ENCODE data around the gene MANSC1. TPM values are rescaled to one million over a fixed set of nuclear protein-coding genes. Genes with fewer than 3 reads are reported as not detected.
A peak's percentile ranks its signal among the peaks of the same experiment; 100 is the strongest.

The MANSC1 gene
- total and polyA plus RNA-seq, 2 of the 13 experiments (the other 11 are each of a cell fraction or from before 2014, with no cell fraction given), result 1.9 to 4.2 TPM

DNA sequence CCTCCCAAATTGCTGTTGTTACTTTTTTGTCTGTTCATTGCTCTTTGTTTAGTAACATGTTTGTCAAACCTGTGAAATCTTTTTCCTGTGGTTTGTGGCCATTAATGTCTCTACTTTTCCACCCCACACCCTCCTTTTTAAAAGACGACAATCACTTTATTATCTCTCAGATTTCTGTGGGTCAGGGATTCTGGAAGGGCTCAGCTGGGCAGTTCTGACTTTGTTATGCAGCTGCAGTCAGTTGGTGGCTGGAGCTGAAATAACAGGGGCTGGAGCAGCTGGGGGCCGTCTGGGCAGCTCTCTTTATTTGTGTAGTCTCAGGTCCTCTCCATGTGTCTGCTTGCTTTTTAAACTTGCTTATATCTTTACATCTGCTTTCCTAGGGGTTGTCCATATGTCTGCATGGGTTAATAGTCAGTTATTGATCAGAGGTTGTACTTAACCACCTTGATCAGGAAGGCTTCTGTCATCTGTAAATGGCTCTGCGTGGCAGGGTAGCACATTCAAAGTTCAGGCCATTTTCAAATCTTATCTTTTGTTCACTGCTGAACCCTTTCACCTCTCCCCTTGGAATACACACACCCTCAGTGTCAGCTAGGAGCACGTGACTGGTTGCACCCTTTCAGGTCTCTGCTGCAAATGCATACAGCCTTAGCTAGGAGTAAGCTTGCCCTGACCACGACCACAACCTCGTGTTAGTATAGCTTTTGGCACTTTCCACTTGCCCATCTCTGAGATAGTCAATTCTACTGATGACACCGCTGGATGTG, 34.7 kb upstream of the MANSC1 start (continued):
- TF ChIP-seq SP4 (CRISPR knock-in tag; IDR thresholded peaks at IDR 0.05) (no peak), MIER3 (CRISPR knock-in tag; IDR thresholded peaks at IDR 0.05; ENCODE audit: borderline replicate concordance) (0 out of 2 replicates have a peak, but pooled peaks have one; percentile 24), ZFP36L1 (CRISPR knock-in tag; IDR thresholded peaks at IDR 0.05) (no peak; the same call in 1 of the 2 replicates), ZMYM3 (CRISPR knock-in tag; IDR thresholded peaks at IDR 0.05) (peak; percentile 85), SMYD3 (CRISPR knock-in tag; IDR thresholded peaks at IDR 0.05) (no peak), ZNF33B (CRISPR knock-in tag; IDR thresholded peaks at IDR 0.05) (no peak)
- TF ChIP-seq, protein P1, sequence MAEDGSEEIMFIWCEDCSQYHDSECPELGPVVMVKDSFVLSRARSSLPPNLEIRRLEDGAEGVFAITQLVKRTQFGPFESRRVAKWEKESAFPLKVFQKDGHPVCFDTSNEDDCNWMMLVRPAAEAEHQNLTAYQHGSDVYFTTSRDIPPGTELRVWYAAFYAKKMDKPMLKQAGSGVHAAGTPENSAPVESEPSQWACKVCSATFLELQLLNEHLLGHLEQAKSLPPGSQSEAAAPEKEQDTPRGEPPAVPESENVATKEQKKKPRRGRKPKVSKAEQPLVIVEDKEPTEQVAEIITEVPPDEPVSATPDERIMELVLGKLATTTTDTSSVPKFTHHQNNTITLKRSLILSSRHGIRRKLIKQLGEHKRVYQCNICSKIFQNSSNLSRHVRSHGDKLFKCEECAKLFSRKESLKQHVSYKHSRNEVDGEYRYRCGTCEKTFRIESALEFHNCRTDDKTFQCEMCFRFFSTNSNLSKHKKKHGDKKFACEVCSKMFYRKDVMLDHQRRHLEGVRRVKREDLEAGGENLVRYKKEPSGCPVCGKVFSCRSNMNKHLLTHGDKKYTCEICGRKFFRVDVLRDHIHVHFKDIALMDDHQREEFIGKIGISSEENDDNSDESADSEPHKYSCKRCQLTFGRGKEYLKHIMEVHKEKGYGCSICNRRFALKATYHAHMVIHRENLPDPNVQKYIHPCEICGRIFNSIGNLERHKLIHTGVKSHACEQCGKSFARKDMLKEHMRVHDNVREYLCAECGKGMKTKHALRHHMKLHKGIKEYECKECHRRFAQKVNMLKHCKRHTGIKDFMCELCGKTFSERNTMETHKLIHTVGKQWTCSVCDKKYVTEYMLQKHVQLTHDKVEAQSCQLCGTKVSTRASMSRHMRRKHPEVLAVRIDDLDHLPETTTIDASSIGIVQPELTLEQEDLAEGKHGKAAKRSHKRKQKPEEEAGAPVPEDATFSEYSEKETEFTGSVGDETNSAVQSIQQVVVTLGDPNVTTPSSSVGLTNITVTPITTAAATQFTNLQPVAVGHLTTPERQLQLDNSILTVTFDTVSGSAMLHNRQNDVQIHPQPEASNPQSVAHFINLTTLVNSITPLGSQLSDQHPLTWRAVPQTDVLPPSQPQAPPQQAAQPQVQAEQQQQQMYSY (CRISPR knock-in tag; IDR thresholded peaks at IDR 0.05), result no peak
- TF ChIP-seq, protein P2, sequence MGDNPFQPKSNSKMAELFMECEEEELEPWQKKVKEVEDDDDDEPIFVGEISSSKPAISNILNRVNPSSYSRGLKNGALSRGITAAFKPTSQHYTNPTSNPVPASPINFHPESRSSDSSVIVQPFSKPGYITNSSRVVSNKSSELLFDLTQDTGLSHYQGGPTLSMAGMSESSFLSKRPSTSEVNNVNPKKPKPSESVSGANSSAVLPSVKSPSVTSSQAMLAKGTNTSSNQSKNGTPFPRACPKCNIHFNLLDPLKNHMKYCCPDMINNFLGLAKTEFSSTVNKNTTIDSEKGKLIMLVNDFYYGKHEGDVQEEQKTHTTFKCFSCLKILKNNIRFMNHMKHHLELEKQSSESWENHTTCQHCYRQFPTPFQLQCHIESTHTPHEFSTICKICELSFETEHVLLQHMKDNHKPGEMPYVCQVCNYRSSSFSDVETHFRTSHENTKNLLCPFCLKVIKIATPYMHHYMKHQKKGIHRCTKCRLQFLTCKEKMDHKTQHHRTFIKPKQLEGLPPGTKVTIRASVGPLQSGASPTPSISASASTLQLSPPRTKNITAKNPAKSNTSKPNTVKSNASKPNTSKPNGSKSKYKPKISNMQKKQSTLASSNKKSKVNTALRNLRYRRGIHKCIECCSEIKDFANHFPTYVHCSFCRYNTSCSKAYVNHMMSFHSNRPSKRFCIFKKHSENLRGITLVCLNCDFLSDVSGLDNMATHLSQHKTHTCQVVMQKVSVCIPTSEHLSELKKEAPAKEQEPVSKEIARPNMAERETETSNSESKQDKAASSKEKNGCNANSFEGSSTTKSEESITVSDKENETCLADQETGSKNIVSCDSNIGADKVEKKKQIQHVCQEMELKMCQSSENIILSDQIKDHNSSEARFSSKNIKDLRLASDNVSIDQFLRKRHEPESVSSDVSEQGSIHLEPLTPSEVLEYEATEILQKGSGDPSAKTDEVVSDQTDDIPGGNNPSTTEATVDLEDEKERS (CRISPR knock-in tag; IDR thresholded peaks at IDR 0.05), result no peak
- TF ChIP-seq, protein P3, sequence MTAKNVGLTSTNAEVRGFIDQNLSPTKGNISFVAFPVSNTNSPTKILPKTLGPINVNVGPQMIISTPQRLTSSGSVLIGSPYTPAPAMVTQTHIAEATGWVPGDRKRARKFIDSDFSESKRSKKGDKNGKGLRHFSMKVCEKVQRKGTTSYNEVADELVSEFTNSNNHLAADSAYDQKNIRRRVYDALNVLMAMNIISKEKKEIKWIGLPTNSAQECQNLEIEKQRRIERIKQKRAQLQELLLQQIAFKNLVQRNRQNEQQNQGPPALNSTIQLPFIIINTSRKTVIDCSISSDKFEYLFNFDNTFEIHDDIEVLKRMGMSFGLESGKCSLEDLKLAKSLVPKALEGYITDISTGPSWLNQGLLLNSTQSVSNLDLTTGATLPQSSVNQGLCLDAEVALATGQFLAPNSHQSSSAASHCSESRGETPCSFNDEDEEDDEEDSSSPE (CRISPR knock-in tag; IDR thresholded peaks at IDR 0.05), result peak; percentile 52; the same call in 1 of the 2 replicates
- TF ChIP-seq, protein P4, sequence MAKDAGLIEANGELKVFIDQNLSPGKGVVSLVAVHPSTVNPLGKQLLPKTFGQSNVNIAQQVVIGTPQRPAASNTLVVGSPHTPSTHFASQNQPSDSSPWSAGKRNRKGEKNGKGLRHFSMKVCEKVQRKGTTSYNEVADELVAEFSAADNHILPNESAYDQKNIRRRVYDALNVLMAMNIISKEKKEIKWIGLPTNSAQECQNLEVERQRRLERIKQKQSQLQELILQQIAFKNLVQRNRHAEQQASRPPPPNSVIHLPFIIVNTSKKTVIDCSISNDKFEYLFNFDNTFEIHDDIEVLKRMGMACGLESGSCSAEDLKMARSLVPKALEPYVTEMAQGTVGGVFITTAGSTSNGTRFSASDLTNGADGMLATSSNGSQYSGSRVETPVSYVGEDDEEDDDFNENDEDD (CRISPR knock-in tag; IDR thresholded peaks at IDR 0.05; ENCODE audit: borderline replicate concordance), result peak; percentile 79; the same call in 1 of the 2 replicates
- TF ChIP-seq, protein P5, sequence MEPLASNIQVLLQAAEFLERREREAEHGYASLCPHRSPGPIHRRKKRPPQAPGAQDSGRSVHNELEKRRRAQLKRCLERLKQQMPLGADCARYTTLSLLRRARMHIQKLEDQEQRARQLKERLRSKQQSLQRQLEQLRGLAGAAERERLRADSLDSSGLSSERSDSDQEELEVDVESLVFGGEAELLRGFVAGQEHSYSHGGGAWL (CRISPR knock-in tag; IDR thresholded peaks at IDR 0.05), result no peak
- TF ChIP-seq, protein P6, sequence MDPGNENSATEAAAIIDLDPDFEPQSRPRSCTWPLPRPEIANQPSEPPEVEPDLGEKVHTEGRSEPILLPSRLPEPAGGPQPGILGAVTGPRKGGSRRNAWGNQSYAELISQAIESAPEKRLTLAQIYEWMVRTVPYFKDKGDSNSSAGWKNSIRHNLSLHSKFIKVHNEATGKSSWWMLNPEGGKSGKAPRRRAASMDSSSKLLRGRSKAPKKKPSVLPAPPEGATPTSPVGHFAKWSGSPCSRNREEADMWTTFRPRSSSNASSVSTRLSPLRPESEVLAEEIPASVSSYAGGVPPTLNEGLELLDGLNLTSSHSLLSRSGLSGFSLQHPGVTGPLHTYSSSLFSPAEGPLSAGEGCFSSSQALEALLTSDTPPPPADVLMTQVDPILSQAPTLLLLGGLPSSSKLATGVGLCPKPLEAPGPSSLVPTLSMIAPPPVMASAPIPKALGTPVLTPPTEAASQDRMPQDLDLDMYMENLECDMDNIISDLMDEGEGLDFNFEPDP (CRISPR knock-in tag; conservative IDR thresholded peaks at IDR 0.05), result no peak
- TF ChIP-seq, protein P7, sequence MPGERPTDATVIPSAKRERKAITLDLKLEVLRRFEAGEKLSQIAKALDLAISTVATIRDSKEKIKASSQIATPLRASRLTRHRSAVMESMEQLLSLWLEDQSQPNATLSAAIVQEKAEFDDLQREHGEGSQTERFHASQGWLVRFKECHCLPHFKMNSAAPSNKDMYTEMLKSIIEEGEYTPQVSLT (CRISPR knock-in tag; IDR thresholded peaks at IDR 0.05; ENCODE audit: borderline replicate concordance, low read depth), result no peak

Data from HepG2 (cell line).